Renal pelvis (tissue), 4 donors: ENCODE measurements around the gene CD151. TPM values are rescaled to one million over a fixed set of nuclear protein-coding genes. Genes with fewer than 3 reads are reported as not detected.

Experiments
- DNase-seq: peaks from one replicate; pipeline ENCODE4 v3.0.0-alpha.2; 2013
- polyA plus RNA-seq, 3 donors: library from polyadenylated mRNA; unstranded; fragments of 120-200 nt; gene quantifications; one replicate each; pipeline ENCODE4 v1.2.1, GENCODE V29; 2013; ENCODE audit not compliant: insufficient read length in 3 of 3

The CD151 gene
- polyA plus RNA-seq, 3 donors = 207 to 225 (median 220) TPM

DNA sequence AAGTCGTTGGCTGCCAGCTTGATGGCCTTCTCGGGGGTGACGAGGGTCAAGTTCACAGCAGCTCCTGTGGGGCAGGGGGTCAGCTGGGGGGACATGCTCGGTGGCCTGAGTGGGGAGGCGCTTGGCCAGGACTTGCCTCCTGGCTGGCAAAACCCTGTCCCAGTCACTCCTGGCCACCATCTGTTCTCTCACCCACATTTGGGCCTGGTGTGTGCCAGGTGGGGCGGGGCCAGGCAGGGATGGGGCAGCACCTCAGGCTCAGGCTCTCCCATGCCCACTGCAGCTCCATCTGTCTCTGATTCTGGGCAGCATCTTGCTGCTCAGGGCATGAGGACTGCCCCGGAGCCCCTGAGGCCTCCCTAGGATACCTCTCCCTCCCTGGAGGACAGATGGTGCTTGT, 39.2 kb upstream of the CD151 start:
- no peak for DNase-seq

- no peak for DNase-seq
These were observed 38.6 kb upstream of the CD151 start for GRCh38 chr11:794013-794765.

- no peak for DNase-seq
These were observed 37.8 kb upstream of the CD151 start for GRCh38 chr11:794766-795633.

DNA sequence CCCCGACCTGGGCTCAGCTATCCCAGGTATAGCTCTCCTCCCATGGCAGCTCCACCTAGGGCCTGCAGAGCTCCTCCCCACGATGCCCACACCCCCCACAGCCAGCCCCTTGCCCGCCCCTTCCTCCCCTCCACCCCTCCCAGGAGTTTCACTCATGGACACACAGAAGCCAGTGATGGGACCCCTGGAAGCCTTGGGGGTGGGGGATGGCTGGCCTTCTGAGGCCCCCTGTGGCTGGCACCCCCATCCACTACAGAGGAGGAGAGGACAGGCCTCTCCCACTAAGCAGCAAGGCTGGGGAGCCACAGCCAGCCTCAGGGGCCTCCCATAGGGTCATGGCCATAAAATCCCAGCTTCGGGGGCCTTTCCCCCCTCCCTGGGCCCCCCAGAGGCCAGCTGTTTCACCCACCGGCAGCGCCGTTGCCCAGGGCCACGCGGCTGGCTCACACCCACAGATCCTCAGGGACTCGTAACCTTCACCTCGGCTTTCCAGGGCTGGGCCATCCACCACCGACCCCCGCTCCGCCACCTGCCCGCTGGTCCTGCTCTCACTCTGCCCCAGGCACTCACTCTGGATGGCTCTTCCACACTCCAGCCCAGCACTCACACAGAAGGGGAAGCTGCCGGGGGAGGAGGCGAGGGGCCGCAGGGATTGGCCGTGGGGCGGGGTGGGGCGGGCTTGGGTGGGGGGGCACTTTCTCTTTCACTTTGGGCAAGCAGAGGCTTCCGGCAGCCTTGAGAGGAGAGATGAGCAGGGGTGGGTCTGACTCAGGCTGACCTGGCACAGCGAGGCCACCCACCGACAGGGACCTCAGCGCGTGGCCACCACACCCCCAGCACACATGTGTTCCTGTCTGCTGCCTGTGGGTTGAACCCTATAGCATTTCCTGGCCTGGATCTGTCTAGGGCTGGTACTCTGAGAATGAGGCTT, 36.9 kb upstream of the CD151 start:
- peak; percentile 62 for DNase-seq

GRCh38 chr11:796565-797295, 36.0 kb upstream of the CD151 start:
- DNase-seq = no peak

GRCh38 chr11:797296-798092, 35.3 kb upstream of the CD151 start:
- DNase-seq = peak; percentile 83

- peak; percentile 80 for DNase-seq
These were observed 34.5 kb upstream of the CD151 start, which contains the start of gene SLC25A22 for GRCh38 chr11:798093-798713. TSS of gene SLC25A22 (minus strand) at chr11:798281. CDS start at chr11:795006, 3,275 bp downstream.

- no peak for DNase-seq
These were observed 33.0 kb upstream of the CD151 start for GRCh38 chr11:799641-800316.

- no peak for DNase-seq
These were observed 32.3 kb upstream of the CD151 start for GRCh38 chr11:800473-800872.

DNA sequence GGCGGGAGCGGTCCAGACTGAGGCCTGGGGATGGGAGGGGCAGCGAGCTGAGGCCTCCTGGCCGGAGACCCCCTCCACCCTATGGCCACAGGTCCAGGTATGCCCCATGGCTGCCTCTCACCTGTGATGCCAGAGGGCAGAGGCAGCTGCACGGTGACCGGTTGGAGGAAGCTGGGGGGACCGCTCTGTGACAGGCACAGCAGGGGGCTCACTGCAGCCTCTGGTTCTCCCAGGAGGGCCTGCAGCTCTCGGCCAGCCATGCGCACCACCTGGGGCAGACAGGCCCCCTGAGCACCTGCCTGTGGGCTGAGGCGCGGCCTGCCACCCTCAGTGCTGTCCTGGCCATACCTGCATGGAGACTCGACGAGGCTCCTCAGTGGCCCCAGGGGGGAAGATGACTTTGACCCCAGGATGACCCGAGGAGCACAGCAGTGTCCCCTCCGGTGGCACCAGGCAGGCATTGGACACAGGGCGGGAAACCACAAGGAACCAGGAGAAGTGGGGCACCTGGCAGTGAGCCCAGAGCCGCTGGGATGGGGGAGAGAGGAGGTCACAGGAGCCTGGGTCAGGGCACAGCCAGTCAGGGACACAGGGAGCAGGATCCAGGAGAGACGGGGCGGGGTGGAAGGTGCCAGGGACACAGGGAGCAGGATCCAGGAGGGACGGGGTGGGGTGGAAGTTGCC, 31.5 kb upstream of the CD151 start:
- no peak for DNase-seq

DNA sequence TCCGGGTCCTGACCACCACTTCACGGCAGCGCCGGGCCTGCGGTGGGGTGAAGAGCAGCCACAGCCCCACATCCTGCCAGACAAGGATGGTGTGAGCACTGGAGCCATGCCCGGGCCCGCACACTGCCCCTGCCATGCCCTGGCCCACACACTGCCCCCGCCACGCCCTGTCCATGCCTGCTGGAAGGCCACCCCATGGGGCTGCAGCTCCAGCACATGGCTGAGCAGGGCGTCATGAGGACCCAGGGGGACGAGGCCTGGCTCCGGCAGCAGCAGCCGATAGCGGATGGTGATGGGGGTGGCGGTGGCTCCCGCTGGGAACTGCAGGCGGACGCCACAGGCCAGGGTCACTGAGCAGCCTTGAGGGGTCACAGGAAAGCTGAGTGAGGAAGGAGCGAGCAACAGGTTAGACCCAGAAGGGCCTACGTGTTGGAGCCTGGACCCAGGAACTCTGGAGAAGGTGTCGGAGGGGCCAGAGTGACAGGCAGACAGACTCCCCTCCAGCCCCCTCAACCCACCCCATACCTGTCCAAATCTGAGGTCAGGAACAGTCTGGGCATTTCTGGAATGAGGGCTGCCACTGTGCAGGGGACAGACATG, 30.6 kb upstream of the CD151 start:
- DNase-seq = no peak

DNA sequence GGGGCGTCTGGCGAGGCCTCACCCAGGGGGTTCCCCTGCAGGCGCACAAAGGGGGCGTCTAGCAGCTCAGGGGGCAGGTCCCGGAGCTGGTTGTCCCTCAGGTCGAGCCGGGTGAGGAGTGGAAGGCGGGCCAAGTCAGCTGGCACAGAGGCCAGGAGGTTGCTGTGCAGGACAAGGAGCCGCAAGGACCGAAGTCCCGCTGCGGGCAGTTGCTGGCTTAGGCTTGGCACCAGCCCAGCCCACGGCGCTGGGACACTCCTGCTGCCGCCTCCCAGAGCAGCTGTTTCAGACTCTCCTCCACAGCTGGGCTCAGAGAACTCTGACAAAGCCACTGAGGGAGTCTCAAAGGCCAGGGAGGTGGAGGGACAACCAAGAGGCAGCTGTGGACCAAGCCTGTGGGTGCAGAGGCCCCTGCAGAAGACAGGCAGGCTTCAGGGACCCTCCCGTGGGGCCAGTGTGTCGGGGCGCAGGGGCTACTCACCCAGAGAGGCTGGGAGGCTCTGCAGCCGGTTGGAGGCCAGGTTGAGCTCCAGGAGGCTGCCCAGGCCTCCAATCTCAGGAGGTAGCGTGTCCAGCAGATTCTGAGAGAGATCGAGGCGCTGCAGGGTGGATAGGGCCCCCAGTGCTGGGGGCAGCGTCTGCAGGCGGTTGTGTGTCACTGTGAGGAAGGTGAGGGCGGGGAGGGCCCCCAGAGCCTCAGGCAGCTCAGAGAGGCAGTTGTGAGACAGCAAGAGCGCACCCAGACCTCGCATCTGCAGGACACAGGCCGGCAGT, 29.9 kb upstream of the CD151 start:
- no peak for DNase-seq

GRCh38 chr11:803467-803742, 29.3 kb upstream of the CD151 start:
- no peak for DNase-seq

GRCh38 chr11:803770-804598, 28.8 kb upstream of the CD151 start:
- DNase-seq = no peak

GRCh38 chr11:804599-804964, 28.2 kb upstream of the CD151 start:
- DNase-seq = no peak

DNA sequence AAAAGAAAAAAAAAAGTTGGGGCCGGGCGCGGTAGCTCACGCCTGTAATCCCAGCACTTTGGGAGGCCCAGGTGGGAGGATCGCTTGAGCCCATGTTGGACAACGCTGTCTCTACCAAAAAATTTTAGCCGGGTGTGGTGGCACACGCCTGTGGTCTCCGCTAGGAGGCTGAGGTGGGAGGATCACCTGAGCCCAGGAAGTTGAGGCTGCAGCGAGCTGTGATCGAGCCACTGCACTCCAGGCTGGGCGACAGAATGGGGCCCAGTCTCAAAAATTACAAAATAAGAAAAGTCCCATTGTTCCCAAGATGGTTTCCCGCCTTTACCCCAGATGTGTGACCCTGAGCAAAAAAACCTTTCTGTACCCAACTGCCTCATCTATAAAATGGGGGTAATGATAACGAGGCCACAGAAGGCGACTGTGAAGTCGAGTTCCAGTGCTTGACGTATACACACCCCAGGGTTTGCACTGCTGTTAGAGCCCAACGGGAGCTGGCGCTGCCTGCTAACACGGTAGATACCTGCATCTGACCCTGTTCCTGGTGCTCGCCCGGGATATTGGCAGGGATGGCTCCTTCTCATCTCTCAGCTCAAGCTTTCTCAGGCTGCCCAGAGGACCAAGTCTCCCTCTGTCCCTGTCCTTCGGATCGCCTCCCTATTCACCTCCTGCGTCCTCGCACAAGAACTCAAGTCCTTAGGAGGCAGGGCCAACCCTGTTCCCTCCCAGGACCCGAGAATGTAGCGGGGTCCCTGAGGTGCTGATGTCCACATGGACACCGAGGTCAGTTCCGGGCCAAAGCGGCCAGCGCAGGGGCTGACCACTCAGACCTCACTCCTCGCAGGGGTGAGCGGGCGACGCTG, 24.1 kb upstream of the CD151 start:
- no peak for DNase-seq
